Neutrophil (primary cell): ENCODE data around the gene MAMDC2.

ENCODE experiments used
- H3K27ac ChIP-seq: fragments of 200-600 bp; sonication (generic); 2 replicates; pipeline ENCODE4 v1.5.1; 2016; ENCODE audit warnings: mild to moderate bottlenecking, moderate library complexity
- H3K27me3 ChIP-seq: fragments of 200-600 bp; sonication (generic); 2 replicates; pipeline ENCODE4 v1.6.0; 2016; ENCODE audit warnings: mild to moderate bottlenecking
- H3K36me3 ChIP-seq: fragments of 200-600 bp; sonication (generic); 2 replicates; pipeline ENCODE4 v1.5.1; 2017
- H3K4me1 ChIP-seq, 2 experiments: fragments of 200-600 bp in 1 of 2; sonication (generic) in 1 of 2; 1 replicate in 1 of 2; 2 replicates in 1 of 2; pipeline versions ENCODE4 v1.5.1 to v1.6.1; 2013 to 2016; ENCODE audit warnings: low read depth in 1 of 2, low read length in 1 of 2, mild to moderate bottlenecking in 1 of 2, moderate library complexity in 1 of 2; ENCODE audit not compliant: control insufficient read depth in 1 of 2, insufficient read depth in 1 of 2
- H3K4me3 ChIP-seq, 2 experiments: fragments of 200-600 bp in 1 of 2; sonication (generic) in 1 of 2; 1 replicate in 1 of 2; 2 replicates in 1 of 2; pipeline ENCODE4 v1.5.1; 2013 to 2016; ENCODE audit warnings: low read depth in 1 of 2, low read length in 1 of 2, mild to moderate bottlenecking in 1 of 2, moderate library complexity in 1 of 2
- H3K9me3 ChIP-seq: fragments of 200-600 bp; sonication (generic); 2 replicates; pipeline ENCODE4 v1.5.1; 2016
- CTCF ChIP-seq: fragments of 200-600 bp; sonication (generic); IDR thresholded peaks from 2 replicates; pipeline ENCODE4 v1.5.1; 2016; ENCODE audit warnings: antibody characterized with exemption

MAMDC2 gene

GRCh38 chr9:70044490-70045307 lies 1.1 kb downstream of the MAMDC2 start:
- Histone ChIP-seq H3K4me3 (no peak overlapping the region), H3K27me3 (peaks cover 61% of the 10 kb centered on the region), H3K27ac (no peak overlapping the region), H3K36me3 (no peaks in the 10 kb centered on the region), H3K4me1 (peaks cover 0 to 8% of the 10 kb centered on the region in 2 experiments), H3K9me3 (no peaks in the 10 kb centered on the region)
- no peak for TF ChIP-seq CTCF

- no peak overlapping the region for H3K4me3 ChIP-seq
- no peak overlapping the region for H3K27ac ChIP-seq
Observed at GRCh38 chr9:70045452-70045851, 1.8 kb downstream of the MAMDC2 start.

GRCh38 chr9:70046274-70047070 lies 2.8 kb downstream of the MAMDC2 start:
- TF ChIP-seq CTCF, result no peak
- H3K4me3 ChIP-seq, result no peak overlapping the region
- no peaks in the 10 kb centered on the region for H3K9me3 ChIP-seq
- peaks cover 58% of the 10 kb centered on the region for H3K27me3 ChIP-seq
- no peak overlapping the region for H3K27ac ChIP-seq
- peaks cover 0 to 8% of the 10 kb centered on the region in 2 experiments for H3K4me1 ChIP-seq
- no peaks in the 10 kb centered on the region for H3K36me3 ChIP-seq

More at GRCh38 chr9:70045452-70045851, 1.8 kb downstream of the MAMDC2 start:
- peaks cover 0 to 8% of the 10 kb centered on the region in 2 experiments for H3K4me1 ChIP-seq
- no peaks in the 10 kb centered on the region for H3K36me3 ChIP-seq
- no peaks in the 10 kb centered on the region for H3K9me3 ChIP-seq
- peaks cover 61% of the 10 kb centered on the region for H3K27me3 ChIP-seq
- TF ChIP-seq CTCF, result no peak

- Histone ChIP-seq H3K36me3 (no peaks in the 10 kb centered on the region), H3K4me1 (peaks cover 0 to 3% of the 10 kb centered on the region in 2 experiments)
Observed at GRCh38 chr9:70049236-70049635, 5.6 kb downstream of the MAMDC2 start.

More at GRCh38 chr9:70049236-70049635, 5.6 kb downstream of the MAMDC2 start:
- Histone ChIP-seq H3K27ac (no peak overlapping the region), H3K9me3 (no peaks in the 10 kb centered on the region), H3K27me3 (peaks cover 30% of the 10 kb centered on the region), H3K4me3 (no peak overlapping the region)
- no peak for TF ChIP-seq CTCF
